Measurements from ENCODE around the gene BICDL2. TPM values are rescaled to one million over a fixed set of nuclear protein-coding genes. Genes with fewer than 3 reads are reported as not detected.

The BICDL2 gene
- polyA plus RNA-seq, 2 of the 4 experiments (the other 2 are of a cell fraction) = not detected

- no peak for TF ChIP-seq MAX (IDR thresholded peaks at IDR 0.05)
- TF ChIP-seq HOXB5 (CRISPR knock-in tag; IDR thresholded peaks at IDR 0.05) = no peak
- no peak; the same call in 1 of the 2 replicates for TF ChIP-seq HOXA7 (CRISPR knock-in tag; IDR thresholded peaks at IDR 0.05)
- 0 out of 2 replicates have a peak, but pooled peaks have one; percentile 35 for TF ChIP-seq HMGXB4 (CRISPR knock-in tag; IDR thresholded peaks at IDR 0.05; ENCODE audit: borderline replicate concordance)
- TF ChIP-seq E2F6 (IDR thresholded peaks at IDR 0.05; ENCODE audit: borderline replicate concordance, low read depth) = 0 out of 2 replicates have a peak, but pooled peaks have one; percentile 35
- 0 out of 2 replicates have a peak, but pooled peaks have one; percentile 25 for TF ChIP-seq RARB (CRISPR knock-in tag; IDR thresholded peaks at IDR 0.05)
- TF ChIP-seq ATOH8 (CRISPR knock-in tag; IDR thresholded peaks at IDR 0.05; ENCODE audit: low read depth) = 0 out of 2 replicates have a peak, but pooled peaks have one; percentile 41
- peak; percentile 7 for TF ChIP-seq TFCP2L1 (CRISPR knock-in tag; IDR thresholded peaks at IDR 0.05)
- peak; percentile 26; the same call in 1 of the 3 replicates for TF ChIP-seq BCL3 (IDR thresholded peaks at IDR 0.05)
- peak; percentile 42 for TF ChIP-seq PBX3 (IDR thresholded peaks at IDR 0.05)
These were observed 13.9 kb downstream of the BICDL2 start (continued) for GRCh38 chr16:3022684-3023414.

GRCh38 chr16:3022208-3022683 is 14.5 kb downstream of the BICDL2 start:
- FAIRE-seq (peak; percentile 18), ATAC-seq (peak; percentile 21 to 46), DNase-seq (ENCODE audit: low read depth in 1 of 2, low spot score in 1 of 2) (peak; percentile 84 to 93)
- Histone ChIP-seq H3K4me2 (peak overlapping the region; percentile 89), H3K9me3 (no peaks in the 10 kb centered on the region), H3K27ac (peak overlapping the region; percentile 98 to 100), H3K4me1 (peaks cover 24% of the 10 kb centered on the region), H3K4me3 (peak overlapping the region; percentile 93)
- WGBS (ENCODE audit: missing lambda C conversion rate) = under 1% methylated on average over 8 of the region's 8 CpGs
- POLR2A ChIA-PET = interaction anchor here (0.6 to 6.2 kb wide), 8 partner anchors 9 to 57 kb away, joined by 3 to 107 read pairs (median 8); no protein-coding TSS in a partner anchor
- CTCF ChIA-PET = interaction anchor here (0.7 to 6.6 kb wide), 6 partner anchors 9 to 1645 kb away, joined by 3 to 112 read pairs (median 6); no protein-coding TSS in a partner anchor
- TF ChIP-seq KDM1A (IDR thresholded peaks at IDR 0.05; ENCODE audit: low read depth) = no peak
- TF ChIP-seq CHD2 (IDR thresholded peaks at IDR 0.05; ENCODE audit: low read length, partially characterized antibody) = peak; percentile 25
- TF ChIP-seq CBX8 (IDR thresholded peaks at IDR 0.05) = no peak
- TF ChIP-seq EHMT2 (IDR thresholded peaks at IDR 0.05; ENCODE audit: low read depth) = no peak
- no peak for TF ChIP-seq SMC3 (IDR thresholded peaks at IDR 0.05)
- peak; percentile 96 for TF ChIP-seq FOSL2 (IDR thresholded peaks at IDR 0.05)
- TF ChIP-seq FOSL2 (CRISPR knock-in tag; IDR thresholded peaks at IDR 0.05) = peak; percentile 99
- TF ChIP-seq SREBF2 (IDR thresholded peaks at IDR 0.05) = no peak
- no peak for TF ChIP-seq FOXS1 (CRISPR knock-in tag; IDR thresholded peaks at IDR 0.05)
- TF ChIP-seq ZFP36 (IDR thresholded peaks at IDR 0.05; ENCODE audit: borderline replicate concordance, partially characterized antibody) = no peak
- TF ChIP-seq MAX (IDR thresholded peaks at IDR 0.05) = peak; percentile 30; the same call in 1 of the 2 replicates
- no peak for TF ChIP-seq HEYL (CRISPR knock-in tag; IDR thresholded peaks at IDR 0.05)
- TF ChIP-seq JUNB (IDR thresholded peaks at IDR 0.05) = peak; percentile 90
- TF ChIP-seq TFCP2L1 (CRISPR knock-in tag; IDR thresholded peaks at IDR 0.05) = no peak
- no peak for TF ChIP-seq HOXB13 (CRISPR knock-in tag; IDR thresholded peaks at IDR 0.05; ENCODE audit: low read depth)
- peak; percentile 29; the same call in 1 of the 2 replicates for TF ChIP-seq RARB (CRISPR knock-in tag; IDR thresholded peaks at IDR 0.05)
- TF ChIP-seq TP53 (CRISPR knock-in tag; IDR thresholded peaks at IDR 0.05) = no peak
- no peak for TF ChIP-seq E2F6 (IDR thresholded peaks at IDR 0.05; ENCODE audit: borderline replicate concordance, low read depth)
- TF ChIP-seq HOXA7 (CRISPR knock-in tag; IDR thresholded peaks at IDR 0.05) = peak; percentile 78; the same call in 1 of the 2 replicates
- TF ChIP-seq HMGXB4 (CRISPR knock-in tag; IDR thresholded peaks at IDR 0.05; ENCODE audit: borderline replicate concordance) = no peak
- no peak for TF ChIP-seq RNF2 (IDR thresholded peaks at IDR 0.05; ENCODE audit: borderline replicate concordance, low read depth)
- TF ChIP-seq GATA3 (IDR thresholded peaks at IDR 0.05; ENCODE audit: borderline replicate concordance) = peak; percentile 73
